Measurements from ENCODE around the gene IST1.

The IST1 gene

GRCh38 chr16:71920658-71921057 lies 25.3 kb downstream of the IST1 start:
- no peak for DNase-seq

- no peak for DNase-seq
These were observed 28.8 kb downstream of the IST1 start for GRCh38 chr16:71923941-71924690.

- no peak for DNase-seq
These were observed 29.4 kb downstream of the IST1 start for GRCh38 chr16:71924710-71925109.

GRCh38 chr16:71927383-71927782 lies 32.1 kb downstream of the IST1 start:
- DNase-seq: no peak

- DNase-seq: no peak
These were observed 32.5 kb downstream of the IST1 start for GRCh38 chr16:71927787-71928186.

GRCh38 chr16:71929048-71929447 lies 33.7 kb downstream of the IST1 start:
- DNase-seq: no peak

- DNase-seq: no peak
These were observed 34.8 kb downstream of the IST1 start for GRCh38 chr16:71930013-71930563.

GRCh38 chr16:71931001-71931400 lies 35.7 kb downstream of the IST1 start:
- DNase-seq: no peak

- DNase-seq: no peak
These were observed 36.3 kb downstream of the IST1 start for GRCh38 chr16:71931599-71931998.

GRCh38 chr16:71933017-71933416 lies 37.7 kb downstream of the IST1 start:
- no peak for DNase-seq

- no peak for DNase-seq
These were observed 38.8 kb downstream of the IST1 start for GRCh38 chr16:71933913-71934695.

- no peak for DNase-seq
These were observed 42.7 kb downstream of the IST1 start for GRCh38 chr16:71937868-71938510.

GRCh38 chr16:71943887-71944286 lies 48.6 kb downstream of the IST1 start:
- DNase-seq: no peak

GRCh38 chr16:71945616-71946015 lies 50.3 kb downstream of the IST1 start:
- DNase-seq: no peak

GRCh38 chr16:71952825-71953224 lies 57.5 kb downstream of the IST1 start:
- no peak for DNase-seq

GRCh38 chr16:71954180-71954579 lies 58.8 kb downstream of the IST1 start:
- DNase-seq: no peak

- DNase-seq: no peak
These were observed 59.4 kb downstream of the IST1 start for GRCh38 chr16:71954699-71955195.

GRCh38 chr16:71956486-71956885 lies 61.2 kb downstream of the IST1 start:
- no peak for DNase-seq

GRCh38 chr16:71961066-71962039 lies 66.0 kb downstream of the IST1 start:
- DNase-seq: peak; percentile 71

GRCh38 chr16:71963125-71963875 lies 68.0 kb downstream of the IST1 start:
- DNase-seq: no peak

GRCh38 chr16:71965223-71965622 lies 69.9 kb downstream of the IST1 start:
- no peak for DNase-seq

Measured in NCI-H1436 (cell line).